ENCODE results near the gene NT5E. TPM values are rescaled to one million over a fixed set of nuclear protein-coding genes. Genes with fewer than 3 reads are reported as not detected.
A peak's percentile ranks its signal among the peaks of the same experiment; 100 is the strongest.

NT5E gene
- total and polyA plus RNA-seq, 2 experiments from 2014 or later = 0.18 to 1.5 TPM

GRCh38 chr6:85537055-85537494 is 87.2 kb downstream of the NT5E start:
- no peak for DNase-seq (ENCODE audit: low spot score)
- H3K4me1 Mint-ChIP-seq = no peaks in the 10 kb centered on the region

GRCh38 chr6:85544776-85545175 is 94.9 kb downstream of the NT5E start:
- Histone ChIP-seq H3K79me2 (replicated peaks; ENCODE audit: insufficient read depth) (no peaks in the 10 kb centered on the region), H3K36me3 (ENCODE audit: insufficient read depth) (peaks cover 7% of the 10 kb centered on the region; the same call in 1 of the 2 replicates), H2AFZ (no peak overlapping the region), H3F3A (replicated peaks; ENCODE audit: low read depth) (no peaks in the 10 kb centered on the region), H3K4me2 (no peak overlapping the region), H3K27me3 (ENCODE audit: insufficient read depth) (no peaks in the 10 kb centered on the region), H3K9me2 (ENCODE audit: insufficient read depth) (no peaks in the 10 kb centered on the region), H3K27ac (ENCODE audit: low read depth) (no peak overlapping the region), H3K4me1 (ENCODE audit: insufficient read depth) (no peaks in the 10 kb centered on the region), H4K20me1 (replicated peaks; ENCODE audit: insufficient read depth) (no peaks in the 10 kb centered on the region), H3K4me3 (no peak overlapping the region)
- DNase-seq (ENCODE audit: low spot score) (no peak), ATAC-seq (no peak)
- no peaks in the 10 kb centered on the region for H3K27me3 Mint-ChIP-seq (ENCODE audit: insufficient read depth, low read depth, poor library complexity)
- no peaks in the 10 kb centered on the region for H3K9me3 Mint-ChIP-seq
- no peak for TF ChIP-seq CTCF (conservative IDR thresholded peaks at IDR 0.05; ENCODE audit: low read depth in 2 of 2)
- TF ChIP-seq ETS1 (IDR thresholded peaks at IDR 0.05) = no peak
- peaks cover 15% of the 10 kb centered on the region; the same call in 2 of the 3 replicates for H3K36me3 Mint-ChIP-seq (ENCODE audit: low read depth)
- no peak overlapping the region for H3K27ac Mint-ChIP-seq
- no peaks in the 10 kb centered on the region for H3K4me1 Mint-ChIP-seq
- H3K4me3 Mint-ChIP-seq = no peak overlapping the region

More at GRCh38 chr6:85537055-85537494, 87.2 kb downstream of the NT5E start:
- no peaks in the 10 kb centered on the region for H3K4me1 ChIP-seq (ENCODE audit: insufficient read depth)
- H3K36me3 ChIP-seq (ENCODE audit: insufficient read depth) = no peaks in the 10 kb centered on the region
- H3K27ac ChIP-seq (ENCODE audit: low read depth) = no peak overlapping the region
- Mint-ChIP-seq H3K27ac (no peak overlapping the region), H3K27me3 (ENCODE audit: insufficient read depth, low read depth, poor library complexity) (no peaks in the 10 kb centered on the region), H3K36me3 (ENCODE audit: low read depth) (peaks cover 3% of the 10 kb centered on the region; the same call in 1 of the 3 replicates), H3K9me3 (no peaks in the 10 kb centered on the region), H3K4me3 (no peak overlapping the region)
- no peaks in the 10 kb centered on the region for H3F3A ChIP-seq (replicated peaks; ENCODE audit: low read depth)
- H3K4me3 ChIP-seq = no peak overlapping the region
- no peaks in the 10 kb centered on the region for H3K79me2 ChIP-seq (replicated peaks; ENCODE audit: insufficient read depth)
- H2AFZ ChIP-seq = no peak overlapping the region
- H3K4me2 ChIP-seq = no peak overlapping the region
- ATAC-seq = no peak
- H3K27me3 ChIP-seq (ENCODE audit: insufficient read depth) = no peaks in the 10 kb centered on the region
- no peaks in the 10 kb centered on the region for H3K9me2 ChIP-seq (ENCODE audit: insufficient read depth)
- TF ChIP-seq CTCF (conservative IDR thresholded peaks at IDR 0.05; ENCODE audit: low read depth in 2 of 2) (peak in 1 of 2 experiments; percentile 85; a peak in 3 of 4 replicates), POLR2AphosphoS5 (IDR thresholded peaks at IDR 0.05; ENCODE audit: low read depth) (no peak)
- H4K20me1 ChIP-seq (replicated peaks; ENCODE audit: insufficient read depth) = no peaks in the 10 kb centered on the region

Other genes with a start within 250 kb of the NT5E start
- gene SNX14, start 143.8 kb downstream of the NT5E start, total RNA-seq (2014; rRNA removed; shearing (Covaris generic)) = 32.0 and 39.4 TPM in 2 replicates
- 19.9 and 23.1 TPM in 2 replicates for gene SNX14, start 143.8 kb downstream of the NT5E start, polyA plus RNA-seq (2016; fragmentation: Nextera tagmentation; extraction: Ambion mirVana)
- 163 and 169 TPM in 2 replicates for gene SYNCRIP, start 192.8 kb downstream of the NT5E start, total RNA-seq (2014; rRNA removed; shearing (Covaris generic))
- 149 and 164 TPM in 2 replicates for gene SYNCRIP, start 192.8 kb downstream of the NT5E start, polyA plus RNA-seq (2016; fragmentation: Nextera tagmentation; extraction: Ambion mirVana)